ENCODE measurements around the gene AGPAT1. TPM values are rescaled to one million over a fixed set of nuclear protein-coding genes. Genes with fewer than 3 reads are reported as not detected.

Gene AGPAT1
- polyA plus RNA-seq, 3 donors = 9.9 to 34.4 (median 11.3) TPM

DNA sequence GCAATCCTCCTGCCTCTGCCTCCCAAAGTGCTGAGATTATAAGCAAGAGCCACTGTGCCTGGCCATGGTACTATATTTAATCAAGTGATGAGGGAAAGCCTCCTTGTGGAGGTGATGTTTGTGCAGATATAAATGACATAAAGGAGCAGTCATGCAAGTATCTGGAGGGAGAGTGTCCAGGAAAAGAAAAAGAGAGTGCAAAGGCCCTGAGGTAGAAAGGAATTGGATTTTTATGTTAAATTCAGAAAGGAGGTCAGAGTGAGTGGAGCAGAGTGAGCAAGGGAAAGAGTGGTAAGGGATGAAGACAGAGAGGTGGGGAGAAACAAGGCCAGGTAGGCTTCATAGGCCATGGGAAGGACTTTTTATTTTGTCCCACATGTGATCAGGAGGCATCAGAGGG lies 38.4 kb downstream of the AGPAT1 start:
- Mint-ChIP-seq H3K36me3 (no peaks in the 10 kb centered on the region), H3K4me1 (peaks cover 5% of the 10 kb centered on the region), H3K9me3 (no peaks in the 10 kb centered on the region), H3K27me3 (ENCODE audit: low read depth in 3 of 3) (peaks cover 13 to 18% (median 16%) of the 10 kb centered on the region in 3 donors), H3K27ac (no peak overlapping the region), H3K4me3 (no peak overlapping the region)
- H3K9ac ChIP-seq (ENCODE audit: insufficient read depth, low read length, poor library complexity, severe bottlenecking) = no peak overlapping the region
- H3K4me2 ChIP-seq (replicated peaks; ENCODE audit: extremely low read depth, low read length, poor library complexity, severe bottlenecking) = no peak overlapping the region
- H2AFZ ChIP-seq (ENCODE audit: insufficient read depth, low read depth, low read length, poor library complexity, severe bottlenecking) = no peak overlapping the region
- intact Hi-C loops (cut with micrococcal nuclease) = no loop called here
- TF ChIP-seq, protein P1, sequence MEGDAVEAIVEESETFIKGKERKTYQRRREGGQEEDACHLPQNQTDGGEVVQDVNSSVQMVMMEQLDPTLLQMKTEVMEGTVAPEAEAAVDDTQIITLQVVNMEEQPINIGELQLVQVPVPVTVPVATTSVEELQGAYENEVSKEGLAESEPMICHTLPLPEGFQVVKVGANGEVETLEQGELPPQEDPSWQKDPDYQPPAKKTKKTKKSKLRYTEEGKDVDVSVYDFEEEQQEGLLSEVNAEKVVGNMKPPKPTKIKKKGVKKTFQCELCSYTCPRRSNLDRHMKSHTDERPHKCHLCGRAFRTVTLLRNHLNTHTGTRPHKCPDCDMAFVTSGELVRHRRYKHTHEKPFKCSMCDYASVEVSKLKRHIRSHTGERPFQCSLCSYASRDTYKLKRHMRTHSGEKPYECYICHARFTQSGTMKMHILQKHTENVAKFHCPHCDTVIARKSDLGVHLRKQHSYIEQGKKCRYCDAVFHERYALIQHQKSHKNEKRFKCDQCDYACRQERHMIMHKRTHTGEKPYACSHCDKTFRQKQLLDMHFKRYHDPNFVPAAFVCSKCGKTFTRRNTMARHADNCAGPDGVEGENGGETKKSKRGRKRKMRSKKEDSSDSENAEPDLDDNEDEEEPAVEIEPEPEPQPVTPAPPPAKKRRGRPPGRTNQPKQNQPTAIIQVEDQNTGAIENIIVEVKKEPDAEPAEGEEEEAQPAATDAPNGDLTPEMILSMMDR (IDR thresholded peaks at IDR 0.05) = no peak
- H4K20me1 ChIP-seq (ENCODE audit: insufficient read depth, low read length) = no peaks in the 10 kb centered on the region
- no peak for DNase-seq
- H3K4me1 ChIP-seq (ENCODE audit: control insufficient read depth in 1 of 2, insufficient read depth in 2 of 2, low read length in 2 of 2) = no peaks in the 10 kb centered on the region
- no peaks in the 10 kb centered on the region for H3K79me2 ChIP-seq (ENCODE audit: insufficient read depth, low read length)
- H3K27ac ChIP-seq (ENCODE audit: low read depth in 1 of 2, low read length in 2 of 2) = no peak overlapping the region
- H3K27me3 ChIP-seq (ENCODE audit: control insufficient read depth in 2 of 2, insufficient read depth in 2 of 2, low read length in 2 of 2) = peaks cover 0 to 3% of the 10 kb centered on the region in 2 donors
- H3K36me3 ChIP-seq (replicated peaks in 1 of 2; ENCODE audit: control insufficient read depth in 1 of 2, insufficient read depth in 2 of 2, low read length in 2 of 2) = no peaks in the 10 kb centered on the region
- H3K4me3 ChIP-seq (replicated peaks in 1 of 3; ENCODE audit: low read depth in 2 of 3, low read length in 3 of 3) = no peak overlapping the region
- H3K9me3 ChIP-seq (replicated peaks in 1 of 2; ENCODE audit: control insufficient read depth in 1 of 2, insufficient read depth in 1 of 2, low read length in 2 of 2) = no peaks in the 10 kb centered on the region

GRCh38 chr6:32133786-32134185 lies 42.1 kb downstream of the AGPAT1 start:
- intact Hi-C loops (cut with micrococcal nuclease) = loop anchor here in 1 of 2 donors (5.0 kb wide), 1 partner anchor 59 kb away; the partner anchor contains the start of genes GPSM3 and PBX2

More at GRCh38 chr6:32133786-32134185, 42.1 kb downstream of the AGPAT1 start:
- no peaks in the 10 kb centered on the region for H4K20me1 ChIP-seq (ENCODE audit: insufficient read depth, low read length)
- TF ChIP-seq, protein P1 (IDR thresholded peaks at IDR 0.05) = no peak
- H3K9ac ChIP-seq (ENCODE audit: insufficient read depth, low read length, poor library complexity, severe bottlenecking) = no peak overlapping the region
- peaks cover 8% of the 10 kb centered on the region for H3K79me2 ChIP-seq (ENCODE audit: insufficient read depth, low read length)
- H3K9me3 Mint-ChIP-seq = no peaks in the 10 kb centered on the region
- H3K4me3 Mint-ChIP-seq = no peak overlapping the region
- no peak overlapping the region for H3K27ac Mint-ChIP-seq
- peaks cover 13 to 18% (median 16%) of the 10 kb centered on the region in 3 donors for H3K27me3 Mint-ChIP-seq (ENCODE audit: low read depth in 3 of 3)
- peaks cover 15 to 18% of the 10 kb centered on the region in 2 donors for H3K4me1 ChIP-seq (ENCODE audit: control insufficient read depth in 1 of 2, insufficient read depth in 2 of 2, low read length in 2 of 2)
- H3K4me2 ChIP-seq (replicated peaks; ENCODE audit: extremely low read depth, low read length, poor library complexity, severe bottlenecking) = no peak overlapping the region
- no peaks in the 10 kb centered on the region for H3K36me3 ChIP-seq (replicated peaks in 1 of 2; ENCODE audit: control insufficient read depth in 1 of 2, insufficient read depth in 2 of 2, low read length in 2 of 2)
- H3K27ac ChIP-seq (ENCODE audit: low read depth in 1 of 2, low read length in 2 of 2) = no peak overlapping the region
- peaks cover 0 to 3% of the 10 kb centered on the region in 2 donors for H3K27me3 ChIP-seq (ENCODE audit: control insufficient read depth in 2 of 2, insufficient read depth in 2 of 2, low read length in 2 of 2)
- H2AFZ ChIP-seq (ENCODE audit: insufficient read depth, low read depth, low read length, poor library complexity, severe bottlenecking) = peak overlapping the region; percentile 32
- no peaks in the 10 kb centered on the region for H3K9me3 ChIP-seq (replicated peaks in 1 of 2; ENCODE audit: control insufficient read depth in 1 of 2, insufficient read depth in 1 of 2, low read length in 2 of 2)
- peaks cover 13% of the 10 kb centered on the region for H3K4me1 Mint-ChIP-seq
- H3K4me3 ChIP-seq (replicated peaks in 1 of 3; ENCODE audit: low read depth in 2 of 3, low read length in 3 of 3) = no peak overlapping the region
- H3K36me3 Mint-ChIP-seq = no peaks in the 10 kb centered on the region
- no peak for DNase-seq
- no CpG with 5 or more reads among the region's 4 CpGs for WGBS (ENCODE audit: insufficient coverage)
